Mesodermal cell (in vitro differentiated cells): ENCODE data around the gene PRPF4.
"Not testable (repeated sequence)": the region's sequence is repeated elsewhere in the genome, so short reads cannot be mapped to it uniquely, and the experiment has no call there.

Experiments used
- H3K27ac ChIP-seq: 2 replicates; pipeline ENCODE4 v1.7.0; 2013; ENCODE audit warnings: mild to moderate bottlenecking, low read depth, low read length, moderate library complexity; ENCODE audit not compliant: severe bottlenecking
- H3K36me3 ChIP-seq: 2 replicates; pipeline ENCODE4 v1.7.1; 2013; ENCODE audit warnings: mild to moderate bottlenecking, low read length, moderate library complexity; ENCODE audit not compliant: control insufficient read depth, insufficient read depth
- H3K4me1 ChIP-seq: one replicate; pipeline ENCODE4 v1.7.1; 2013; ENCODE audit warnings: mild to moderate bottlenecking, low read length; ENCODE audit not compliant: insufficient read depth, control insufficient read depth, poor library complexity, severe bottlenecking
- H3K4me3 ChIP-seq: 2 replicates; pipeline ENCODE4 v1.7.0; 2013; ENCODE audit warnings: low read length, control low read depth, mild to moderate bottlenecking; ENCODE audit not compliant: insufficient read depth, poor library complexity, severe bottlenecking; ENCODE audit errors: extremely low read depth
- H3K9me3 ChIP-seq: 2 replicates; pipeline ENCODE4 v1.7.1; 2013; ENCODE audit warnings: mild to moderate bottlenecking, low read length, moderate library complexity; ENCODE audit not compliant: control insufficient read depth
- WGBS, 2 experiments: methylation state at CpG; one replicate each; pipeline ENCODE4 v1.1.5; 2013; ENCODE audit warnings: missing lambda C conversion rate in 2 of 2; ENCODE audit not compliant: insufficient coverage in 2 of 2; 5-methylcytosine and 5-hydroxymethylcytosine counted together

The PRPF4 gene

DNA sequence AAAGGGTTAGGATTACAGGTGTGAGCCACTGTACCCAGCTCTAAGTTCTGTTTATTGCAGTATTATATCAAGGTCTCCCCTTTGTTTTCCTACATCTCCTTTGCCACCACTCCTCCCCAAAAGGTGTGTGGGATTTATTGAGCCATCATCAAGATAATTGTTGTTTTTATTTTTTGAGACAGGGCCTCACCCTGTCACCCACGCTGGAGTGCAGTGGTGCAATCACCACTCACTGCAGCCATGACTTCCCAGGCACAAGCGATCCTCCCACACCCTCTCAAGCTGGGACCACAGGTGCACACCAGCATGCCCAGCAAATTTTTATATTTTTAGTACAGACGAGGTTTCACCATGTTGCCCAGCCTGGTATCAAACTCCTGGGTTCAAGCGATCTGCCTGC lies 29.6 kb upstream of the PRPF4 start:
- no peak overlapping the region for H3K27ac ChIP-seq
- no peaks in the 10 kb centered on the region for H3K4me1 ChIP-seq
- WGBS, 2 experiments: 89 to 95% methylated on average over 4 of the region's 4 CpGs
- H3K9me3 ChIP-seq: no peaks in the 10 kb centered on the region
- H3K36me3 ChIP-seq: peaks cover 4% of the 10 kb centered on the region
- no peak overlapping the region for H3K4me3 ChIP-seq

DNA sequence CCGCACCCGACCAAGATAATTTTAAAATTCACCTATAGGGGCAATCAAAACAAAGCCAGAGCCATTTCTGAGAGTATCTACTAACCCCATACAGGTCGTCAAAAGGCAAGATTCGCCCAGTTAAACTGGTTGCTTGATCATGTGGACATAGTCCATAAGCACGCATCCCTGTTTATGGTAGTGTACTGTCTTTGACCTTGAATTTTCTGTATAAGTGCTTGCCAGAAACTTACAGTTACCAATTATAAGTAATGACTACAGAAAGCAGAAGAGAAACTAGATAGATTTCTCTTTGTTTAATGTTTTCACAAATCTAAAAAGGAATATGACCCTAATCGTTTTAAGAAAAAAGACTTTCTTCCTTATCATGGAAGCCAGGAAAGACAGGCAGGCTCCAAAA lies 28.5 kb upstream of the PRPF4 start:
- WGBS, 2 experiments: 100% methylated on average over 1 to 2 of the region's 6 CpGs
- H3K27ac ChIP-seq: no peak overlapping the region
- peaks cover 4% of the 10 kb centered on the region for H3K36me3 ChIP-seq
- H3K4me3 ChIP-seq: no peak overlapping the region
- no peaks in the 10 kb centered on the region for H3K4me1 ChIP-seq
- no peaks in the 10 kb centered on the region for H3K9me3 ChIP-seq

DNA sequence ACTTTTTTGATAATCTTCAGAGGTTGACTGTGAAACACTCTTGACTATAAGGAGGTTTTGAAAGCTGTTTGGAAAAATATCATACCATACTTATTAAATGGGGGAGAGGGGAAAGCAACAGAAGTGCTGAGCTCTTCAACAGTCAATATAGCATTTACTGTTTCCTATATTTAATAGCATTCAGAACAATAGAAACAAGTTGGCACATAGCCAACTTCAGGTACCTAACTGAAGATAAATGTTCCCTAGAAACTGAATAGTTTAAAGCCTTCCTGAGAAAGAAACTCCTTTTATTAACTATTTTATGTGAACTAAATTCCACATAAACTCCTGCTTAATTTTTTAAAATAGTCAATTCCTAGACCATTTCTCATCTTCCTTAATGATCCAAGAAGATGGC lies 27.8 kb upstream of the PRPF4 start:
- H3K9me3 ChIP-seq: no peaks in the 10 kb centered on the region
- H3K4me1 ChIP-seq: no peaks in the 10 kb centered on the region
- no peak overlapping the region for H3K27ac ChIP-seq
- no peak overlapping the region for H3K4me3 ChIP-seq
- peaks cover 4% of the 10 kb centered on the region for H3K36me3 ChIP-seq

DNA sequence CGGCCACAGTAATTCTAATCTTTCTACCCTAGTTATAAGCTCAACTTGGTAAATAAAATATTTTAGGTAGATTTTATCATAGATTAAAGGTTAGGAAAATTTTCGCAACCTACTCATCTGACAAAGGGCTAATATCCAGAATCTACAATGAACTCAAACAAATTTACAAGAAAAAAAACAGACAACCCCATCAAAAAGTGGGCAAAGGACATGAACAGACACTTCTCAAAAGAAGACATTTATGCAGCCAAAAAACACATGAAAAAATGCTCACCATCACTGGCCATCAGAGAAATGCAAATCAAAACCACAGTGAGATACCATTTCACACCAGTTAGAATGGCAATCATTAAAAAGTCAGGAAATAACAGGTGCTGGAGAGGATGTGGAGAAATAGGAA lies 25.8 kb upstream of the PRPF4 start:
- H3K27ac ChIP-seq, H3K36me3 ChIP-seq, H3K4me1 ChIP-seq, H3K4me3 ChIP-seq, H3K9me3 ChIP-seq: not testable (repeated sequence)
- WGBS, 2 experiments: no CpG with 5 or more reads among the region's 2 CpGs

DNA sequence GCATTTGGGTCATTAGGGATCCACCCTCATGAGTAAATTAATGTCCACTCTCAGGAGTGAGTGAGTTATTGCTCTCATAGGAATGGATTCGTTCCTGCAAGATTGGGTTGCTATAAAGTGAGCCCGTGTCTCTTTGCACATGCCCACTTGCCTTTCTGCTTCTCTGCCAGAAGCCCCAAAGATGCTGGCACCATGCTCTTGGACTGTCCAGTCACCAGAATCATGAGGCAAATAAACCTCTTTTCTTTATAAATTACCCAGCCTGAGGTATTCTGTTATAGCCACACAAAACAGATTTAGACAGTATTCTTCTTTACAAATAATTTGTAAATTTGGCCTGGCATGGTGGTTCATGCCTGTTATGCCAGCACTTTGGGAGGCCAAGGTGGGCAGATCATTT lies 24.7 kb upstream of the PRPF4 start:
- H3K4me1 ChIP-seq: no peaks in the 10 kb centered on the region
- H3K9me3 ChIP-seq: no peaks in the 10 kb centered on the region
- WGBS, 2 experiments: 100% methylated on average over 1 of the region's 2 CpGs
- no peak overlapping the region for H3K4me3 ChIP-seq
- H3K36me3 ChIP-seq: peaks cover 4% of the 10 kb centered on the region
- no peak overlapping the region for H3K27ac ChIP-seq

DNA sequence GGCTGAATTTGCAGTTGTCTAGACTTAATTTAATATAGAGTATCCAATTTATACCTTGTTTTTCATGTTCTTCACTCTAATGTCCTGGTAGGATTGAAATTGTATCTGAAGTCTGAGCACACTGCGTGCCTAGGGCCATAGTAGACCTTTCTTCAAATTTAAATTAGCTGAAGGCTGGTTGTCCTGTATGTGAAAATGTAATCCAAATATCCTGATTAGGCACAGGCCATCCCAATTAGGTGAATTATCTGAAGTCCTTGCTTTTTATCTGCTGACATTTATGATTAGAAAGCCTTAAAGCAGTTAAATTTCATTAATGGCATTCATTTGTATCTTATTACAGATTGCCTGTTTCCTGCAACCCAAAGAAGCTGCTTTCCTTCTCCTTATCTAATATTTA lies 20.5 kb upstream of the PRPF4 start:
- Histone ChIP-seq H3K9me3 (no peaks in the 10 kb centered on the region), H3K4me3 (no peak overlapping the region), H3K36me3 (peaks cover 30% of the 10 kb centered on the region), H3K4me1 (no peaks in the 10 kb centered on the region), H3K27ac (no peak overlapping the region)
- no CpG with 5 or more reads among the region's 1 CpG for WGBS, 2 experiments

DNA sequence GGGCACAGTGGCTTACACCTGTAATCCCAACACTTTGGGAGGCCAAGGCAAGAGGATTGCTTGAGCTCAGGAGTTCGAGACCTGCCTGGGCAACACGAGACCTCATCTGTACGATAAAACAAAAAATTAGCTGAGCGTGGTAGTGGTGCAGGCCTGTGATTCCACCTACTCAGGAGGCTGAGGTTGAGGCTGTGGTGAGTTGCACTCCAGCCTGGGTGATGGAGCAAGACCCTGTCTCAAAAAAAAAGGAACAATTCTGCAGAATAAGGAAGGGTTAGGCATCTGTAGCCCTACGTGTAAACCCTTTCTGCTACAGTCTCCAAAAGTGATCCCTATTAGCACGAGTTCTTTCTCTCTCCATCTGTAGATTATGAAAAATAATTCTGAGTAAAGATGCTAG lies 20.0 kb upstream of the PRPF4 start:
- H3K4me1 ChIP-seq: no peaks in the 10 kb centered on the region
- H3K9me3 ChIP-seq: no peaks in the 10 kb centered on the region
- no peak overlapping the region for H3K4me3 ChIP-seq
- H3K36me3 ChIP-seq: peaks cover 35% of the 10 kb centered on the region
- H3K27ac ChIP-seq: no peak overlapping the region
- WGBS, 2 experiments: 92 to 100% methylated on average over 1 to 4 of the region's 6 CpGs

DNA sequence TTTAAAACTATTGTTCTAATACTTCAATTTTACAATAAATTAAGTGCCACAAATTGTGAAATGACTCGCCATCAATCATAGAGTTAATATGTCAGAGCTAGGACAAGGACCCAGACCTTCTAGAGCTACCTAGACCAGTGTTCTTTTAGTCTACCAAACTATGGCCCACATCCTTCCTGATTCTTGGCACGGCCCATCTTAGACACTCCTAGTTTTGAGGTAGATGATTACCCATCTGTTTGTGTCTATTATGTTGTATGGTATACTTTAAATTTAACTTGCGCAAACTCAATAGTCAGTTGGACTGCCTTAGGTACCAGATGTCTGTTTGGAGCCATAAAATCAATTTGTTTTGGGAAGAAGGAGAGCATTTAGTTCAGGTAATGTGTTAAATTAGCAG lies 17.6 kb upstream of the PRPF4 start:
- H3K9me3 ChIP-seq: no peaks in the 10 kb centered on the region
- WGBS, 2 experiments: 100% methylated on average over 1 to 2 of the region's 3 CpGs
- no peak overlapping the region for H3K27ac ChIP-seq
- peaks cover 47% of the 10 kb centered on the region for H3K36me3 ChIP-seq
- H3K4me3 ChIP-seq: no peak overlapping the region
- no peaks in the 10 kb centered on the region for H3K4me1 ChIP-seq

DNA sequence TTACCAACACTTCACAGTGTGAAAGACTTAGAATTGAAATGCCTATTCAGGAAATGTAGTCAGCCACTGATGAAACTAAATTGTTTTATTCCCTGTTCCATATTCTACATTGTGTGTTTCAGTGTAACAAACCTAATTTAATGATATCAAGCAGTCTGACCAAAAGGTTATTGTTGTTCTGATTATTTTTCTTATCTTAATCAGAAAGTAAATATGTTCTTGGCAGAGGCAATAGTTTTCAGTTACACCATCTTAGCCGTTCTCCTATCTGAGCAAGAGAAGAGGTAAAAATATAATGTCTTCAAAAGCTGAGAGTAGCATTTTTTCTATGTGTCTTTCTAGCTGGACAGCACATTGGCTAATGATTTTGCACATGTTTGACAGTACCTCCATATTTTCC lies 17.2 kb upstream of the PRPF4 start:
- H3K9me3 ChIP-seq: no peaks in the 10 kb centered on the region
- H3K4me3 ChIP-seq: no peak overlapping the region
- no peaks in the 10 kb centered on the region for H3K4me1 ChIP-seq
- no CpG with 5 or more reads among the region's 1 CpG for WGBS, 2 experiments
- peaks cover 47% of the 10 kb centered on the region for H3K36me3 ChIP-seq
- no peak overlapping the region for H3K27ac ChIP-seq

DNA sequence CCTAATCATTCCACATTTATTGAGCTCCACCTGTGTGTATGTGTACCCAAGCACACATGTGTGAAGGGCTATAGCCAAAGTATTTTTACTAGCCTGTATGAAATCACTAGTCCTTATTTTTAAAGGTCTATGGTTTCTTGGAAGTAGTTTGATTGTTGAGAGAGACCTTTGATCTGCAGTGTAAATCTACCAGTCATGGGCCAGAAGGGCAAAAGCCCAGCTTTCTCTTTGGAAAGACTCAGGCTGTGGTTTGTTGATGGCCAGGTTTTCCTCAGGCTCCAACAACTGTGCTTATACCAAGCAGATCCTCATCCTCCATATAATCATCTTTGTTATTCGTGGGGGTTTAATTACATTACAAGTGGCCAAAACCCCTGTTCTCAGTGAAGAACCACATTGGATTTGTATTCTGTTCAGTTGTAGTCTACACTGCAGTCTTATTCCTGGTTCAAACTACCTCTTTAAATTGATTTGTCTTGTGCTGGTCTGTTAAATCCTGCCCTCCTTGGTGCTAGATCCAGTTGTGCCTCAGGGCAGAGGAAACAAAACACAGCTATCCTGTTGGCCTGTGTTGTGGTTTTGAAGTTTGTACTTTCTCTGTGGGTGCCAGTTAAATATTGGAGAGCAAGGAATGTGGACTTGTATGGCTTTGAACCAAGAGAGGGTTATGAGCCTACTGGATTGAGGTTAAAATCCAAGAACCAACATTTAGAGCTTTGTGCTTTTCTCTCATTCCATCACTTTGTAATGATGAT lies 13.4 kb upstream of the PRPF4 start:
- Histone ChIP-seq H3K9me3 (no peaks in the 10 kb centered on the region), H3K27ac (no peak overlapping the region), H3K4me1 (no peaks in the 10 kb centered on the region), H3K36me3 (peaks cover 52% of the 10 kb centered on the region), H3K4me3 (no peak overlapping the region)
- no CpG with 5 or more reads among the region's 1 CpG for WGBS, 2 experiments

DNA sequence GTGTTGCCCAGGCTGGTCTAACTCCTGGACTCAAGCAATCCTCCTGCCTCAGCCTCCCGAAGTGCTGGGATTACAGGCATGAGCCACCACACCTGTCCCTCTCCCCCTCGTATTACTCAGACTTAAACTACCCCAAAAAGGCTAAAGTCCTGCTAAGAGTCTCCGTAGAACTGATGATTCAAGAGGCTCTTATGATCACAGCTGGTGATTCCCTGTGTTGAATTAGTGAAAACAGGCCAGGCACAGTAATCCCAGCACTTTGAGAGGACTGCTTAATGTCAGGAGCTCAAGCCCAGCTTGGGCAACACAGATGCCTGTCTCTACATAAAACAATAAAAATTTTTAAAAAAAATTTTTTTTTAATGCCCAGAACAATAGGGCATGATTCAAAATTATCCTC lies 9.3 kb upstream of the PRPF4 start:
- no peaks in the 10 kb centered on the region for H3K9me3 ChIP-seq
- no peaks in the 10 kb centered on the region for H3K4me1 ChIP-seq
- H3K27ac ChIP-seq: no peak overlapping the region
- 90 to 94% methylated on average over 2 of the region's 3 CpGs for WGBS, 2 experiments
- no peak overlapping the region for H3K4me3 ChIP-seq
- H3K36me3 ChIP-seq: peaks cover 54% of the 10 kb centered on the region
